Osteoblast (primary cell): Measurements from ENCODE around the gene CADPS2. TPM values are rescaled to one million over a fixed set of nuclear protein-coding genes. Genes with fewer than 3 reads are reported as not detected.

ENCODE experiments used
- DNase-seq: peaks from one replicate; pipeline ENCODE4 v3.0.0; 2011; ENCODE audit warnings: low spot score, mixed read lengths; ENCODE audit not compliant: insufficient read length; ENCODE audit errors: missing footprints
- H2AFZ ChIP-seq: 2 replicates; pipeline ENCODE4 v1.6.0; 2011; ENCODE audit warnings: mild to moderate bottlenecking, low read length
- H3K27ac ChIP-seq: 2 replicates; pipeline ENCODE4 v1.5.1; 2011; ENCODE audit warnings: mild to moderate bottlenecking, low read depth, low read length, moderate library complexity
- H3K27me3 ChIP-seq: 2 replicates; pipeline ENCODE4 v1.6.0; 2012; ENCODE audit warnings: mild to moderate bottlenecking, control low read depth, inconsistent platforms, low read length, moderate library complexity; ENCODE audit not compliant: insufficient read depth
- H3K36me3 ChIP-seq: 2 replicates; pipeline ENCODE4 v1.5.1; 2011; ENCODE audit warnings: mild to moderate bottlenecking, low read length, control low read depth, moderate library complexity; ENCODE audit not compliant: insufficient read depth
- H3K4me1 ChIP-seq: 2 replicates; pipeline ENCODE4 v1.5.1; 2011; ENCODE audit warnings: mild to moderate bottlenecking, low read length, control low read depth, moderate library complexity; ENCODE audit not compliant: insufficient read depth
- H3K4me2 ChIP-seq: 2 replicates; pipeline ENCODE4 v1.6.0; 2011; ENCODE audit warnings: mild to moderate bottlenecking, low read length; ENCODE audit not compliant: insufficient read depth
- H3K4me3 ChIP-seq: fragments of 200-600 bp; sonication (generic); 3 replicates; pipeline ENCODE4 v1.5.1; 2012; ENCODE audit warnings: mild to moderate bottlenecking, low read length, inconsistent platforms; ENCODE audit not compliant: insufficient read depth
- H3K79me2 ChIP-seq: 2 replicates; pipeline ENCODE4 v1.6.0; 2012; ENCODE audit warnings: mild to moderate bottlenecking, low read length, control low read depth, inconsistent platforms; ENCODE audit not compliant: insufficient read depth
- H3K9me3 ChIP-seq: 2 replicates; pipeline ENCODE4 v1.5.1; 2011; ENCODE audit warnings: low read depth, low read length, control low read depth
- H4K20me1 ChIP-seq: 2 replicates; pipeline ENCODE4 v1.6.0; 2012; ENCODE audit warnings: mild to moderate bottlenecking, low read length, control low read depth; ENCODE audit not compliant: insufficient read depth
- total RNA-seq: library from RNA; depleted of rRNA; stranded (reverse); fragments of >200 nt; gene quantifications from 2 replicates; pipeline ENCODE4 v1.2.3, GENCODE V29; 2012
- TF ChIP-seq, protein P1 (sequence below): IDR thresholded peaks from 2 replicates; pipeline ENCODE4 v1.5.1; 2011; ENCODE audit warnings: mild to moderate bottlenecking, low read depth, low read length, moderate library complexity; ENCODE audit errors: extremely low read depth

CADPS2 gene
- total RNA-seq, 1 donor: 21.7 TPM

DNA sequence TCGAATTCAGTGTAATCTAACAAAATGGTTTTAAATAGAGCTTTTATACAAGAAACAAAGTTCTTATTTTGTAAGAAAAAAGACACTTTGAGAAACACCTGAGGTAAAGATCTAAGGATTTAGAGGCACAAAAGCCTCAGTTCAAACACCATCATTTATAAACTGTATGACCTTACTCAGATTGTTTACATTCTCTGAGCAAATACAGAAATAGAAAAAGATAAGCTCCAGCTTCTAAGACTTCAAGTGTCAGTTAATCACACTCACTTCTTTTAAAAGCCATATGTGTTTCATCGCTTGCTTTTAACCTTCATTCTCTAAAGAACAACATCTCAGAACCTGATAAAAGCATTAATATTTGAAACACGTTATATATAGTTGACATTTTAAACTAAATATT is 27.9 kb downstream of the CADPS2 start:
- H4K20me1 ChIP-seq: no peaks in the 10 kb centered on the region
- H3K4me1 ChIP-seq: no peaks in the 10 kb centered on the region
- DNase-seq: no peak
- TF ChIP-seq, protein P1, sequence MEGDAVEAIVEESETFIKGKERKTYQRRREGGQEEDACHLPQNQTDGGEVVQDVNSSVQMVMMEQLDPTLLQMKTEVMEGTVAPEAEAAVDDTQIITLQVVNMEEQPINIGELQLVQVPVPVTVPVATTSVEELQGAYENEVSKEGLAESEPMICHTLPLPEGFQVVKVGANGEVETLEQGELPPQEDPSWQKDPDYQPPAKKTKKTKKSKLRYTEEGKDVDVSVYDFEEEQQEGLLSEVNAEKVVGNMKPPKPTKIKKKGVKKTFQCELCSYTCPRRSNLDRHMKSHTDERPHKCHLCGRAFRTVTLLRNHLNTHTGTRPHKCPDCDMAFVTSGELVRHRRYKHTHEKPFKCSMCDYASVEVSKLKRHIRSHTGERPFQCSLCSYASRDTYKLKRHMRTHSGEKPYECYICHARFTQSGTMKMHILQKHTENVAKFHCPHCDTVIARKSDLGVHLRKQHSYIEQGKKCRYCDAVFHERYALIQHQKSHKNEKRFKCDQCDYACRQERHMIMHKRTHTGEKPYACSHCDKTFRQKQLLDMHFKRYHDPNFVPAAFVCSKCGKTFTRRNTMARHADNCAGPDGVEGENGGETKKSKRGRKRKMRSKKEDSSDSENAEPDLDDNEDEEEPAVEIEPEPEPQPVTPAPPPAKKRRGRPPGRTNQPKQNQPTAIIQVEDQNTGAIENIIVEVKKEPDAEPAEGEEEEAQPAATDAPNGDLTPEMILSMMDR: no peak
- H3K4me3 ChIP-seq: no peak overlapping the region
- H3K9me3 ChIP-seq: peaks cover 3% of the 10 kb centered on the region
- H3K36me3 ChIP-seq: no peaks in the 10 kb centered on the region
- H2AFZ ChIP-seq: no peak overlapping the region
- H3K27me3 ChIP-seq: no peaks in the 10 kb centered on the region
- H3K4me2 ChIP-seq: no peak overlapping the region
- no peaks in the 10 kb centered on the region for H3K79me2 ChIP-seq
- H3K27ac ChIP-seq: no peak overlapping the region

DNA sequence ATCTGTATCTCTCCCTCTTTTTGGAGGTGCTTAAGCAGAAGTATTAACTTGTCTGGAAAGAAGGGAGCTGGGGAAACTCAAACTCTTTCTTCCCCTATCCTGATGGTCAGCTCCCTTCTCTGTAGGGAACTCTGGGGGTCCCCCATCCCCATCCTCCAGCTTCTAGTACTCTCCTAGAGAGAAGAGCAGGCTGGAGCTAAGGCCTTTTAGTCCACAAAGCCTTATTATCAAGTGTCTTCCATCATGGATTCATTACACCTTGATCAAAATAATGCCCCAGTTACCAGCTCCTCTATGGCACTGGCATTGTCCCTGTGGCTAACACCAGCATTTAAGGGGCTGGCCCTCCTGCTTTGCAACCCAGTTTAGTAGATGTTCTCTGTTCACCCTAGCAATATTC is 35.7 kb downstream of the CADPS2 start:
- no peak overlapping the region for H3K4me3 ChIP-seq
- no peaks in the 10 kb centered on the region for H3K79me2 ChIP-seq
- H3K27ac ChIP-seq: no peak overlapping the region
- H3K9me3 ChIP-seq: peaks cover 3% of the 10 kb centered on the region
- H2AFZ ChIP-seq: no peak overlapping the region
- no peaks in the 10 kb centered on the region for H4K20me1 ChIP-seq
- no peaks in the 10 kb centered on the region for H3K36me3 ChIP-seq
- TF ChIP-seq, protein P1: no peak
- no peak overlapping the region for H3K4me2 ChIP-seq
- H3K27me3 ChIP-seq: no peaks in the 10 kb centered on the region
- H3K4me1 ChIP-seq: no peaks in the 10 kb centered on the region
- no peak for DNase-seq

DNA sequence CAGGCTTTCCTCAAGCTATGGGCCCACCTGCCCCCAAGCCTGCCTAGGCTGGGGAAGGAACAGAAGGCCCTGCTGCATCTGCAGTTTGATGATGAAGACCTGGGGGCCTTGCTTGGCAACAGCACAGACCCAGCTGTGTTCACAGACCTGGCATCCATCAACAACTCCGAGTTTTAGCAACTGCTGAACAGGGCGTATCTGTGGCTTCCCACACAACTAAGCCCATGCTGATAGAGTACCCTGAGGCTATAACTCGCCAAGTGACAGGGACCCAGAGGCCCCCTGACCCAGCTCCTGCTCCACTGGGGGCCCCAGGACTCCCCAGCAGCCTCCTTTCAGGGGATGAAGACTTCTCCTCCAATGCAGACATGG is 36.3 kb downstream of the CADPS2 start:
- H2AFZ ChIP-seq: no peak overlapping the region
- H3K36me3 ChIP-seq: no peaks in the 10 kb centered on the region
- no peaks in the 10 kb centered on the region for H3K79me2 ChIP-seq
- H3K9me3 ChIP-seq: peaks cover 3% of the 10 kb centered on the region
- no peak overlapping the region for H3K4me3 ChIP-seq
- no peak overlapping the region for H3K27ac ChIP-seq
- H3K4me2 ChIP-seq: no peak overlapping the region
- no peaks in the 10 kb centered on the region for H4K20me1 ChIP-seq
- H3K27me3 ChIP-seq: no peaks in the 10 kb centered on the region
- TF ChIP-seq, protein P1: no peak
- H3K4me1 ChIP-seq: no peaks in the 10 kb centered on the region
- no peak for DNase-seq

DNA sequence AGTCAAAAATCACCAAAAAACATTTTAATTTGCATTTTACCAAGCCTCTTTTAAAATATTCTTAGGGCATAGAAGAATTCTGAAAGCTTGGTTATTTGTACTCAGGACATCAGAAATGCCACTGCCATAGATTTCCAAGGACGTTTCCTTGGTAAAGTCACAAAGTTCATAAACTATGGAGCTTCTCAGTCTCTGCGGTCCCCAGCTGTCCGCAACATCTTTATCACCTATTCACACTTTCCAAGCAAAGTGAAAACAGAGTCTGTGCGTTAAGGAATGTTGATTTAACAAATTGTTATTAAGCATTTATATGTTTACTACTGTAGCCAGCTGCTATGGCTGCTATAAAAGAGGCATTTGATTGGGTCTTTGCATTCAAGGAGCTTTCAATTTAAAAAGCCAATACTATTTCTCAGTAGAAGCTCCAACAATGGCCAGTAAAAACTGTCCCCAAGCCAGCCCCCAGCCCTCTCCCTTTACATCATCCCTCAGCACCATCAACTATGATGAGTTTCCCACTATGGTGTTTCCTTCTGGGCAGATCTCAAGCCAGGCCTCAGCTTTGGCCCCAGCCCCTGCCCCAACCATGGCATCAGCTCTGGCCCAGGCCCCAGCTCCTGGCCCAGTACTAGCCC is 36.8 kb downstream of the CADPS2 start:
- Histone ChIP-seq H3K9me3 (peaks cover 3% of the 10 kb centered on the region), H3K4me2 (no peak overlapping the region), H3K4me3 (no peak overlapping the region), H3K27me3 (no peaks in the 10 kb centered on the region), H2AFZ (no peak overlapping the region), H3K4me1 (no peaks in the 10 kb centered on the region), H3K36me3 (no peaks in the 10 kb centered on the region), H3K27ac (no peak overlapping the region), H4K20me1 (no peaks in the 10 kb centered on the region), H3K79me2 (no peaks in the 10 kb centered on the region)
- TF ChIP-seq, protein P1: no peak
- no peak for DNase-seq
